GM13976 (cell line): ENCODE results near the gene RPL6.
"Not testable (repeated sequence)": the region's sequence is repeated elsewhere in the genome, so short reads cannot be mapped to it uniquely, and the experiment has no call there.

Source experiments
- DNase-seq: peaks from one replicate; pipeline ENCODE4 v3.0.0; 2012; ENCODE audit warnings: low spot score
- in situ Hi-C: fragments of 300-500 bp; cut with MboI; formaldehyde crosslinking; loops from one replicate; pipeline ENCODE4 v1.12.0; 2022; ENCODE audit warnings: low sequenced_read_pairs, mixed read lengths, inconsistent platforms; ENCODE audit not compliant: unreplicated experiment
- TF ChIP-seq, protein P1 (sequence below): IDR thresholded peaks from 2 replicates; pipeline ENCODE4 v1.5.1; 2012; ENCODE audit warnings: borderline replicate concordance, mild to moderate bottlenecking; ENCODE audit not compliant: insufficient read depth; ENCODE audit errors: extremely low read depth, missing control alignments, control extremely low read depth

RPL6 gene

DNA sequence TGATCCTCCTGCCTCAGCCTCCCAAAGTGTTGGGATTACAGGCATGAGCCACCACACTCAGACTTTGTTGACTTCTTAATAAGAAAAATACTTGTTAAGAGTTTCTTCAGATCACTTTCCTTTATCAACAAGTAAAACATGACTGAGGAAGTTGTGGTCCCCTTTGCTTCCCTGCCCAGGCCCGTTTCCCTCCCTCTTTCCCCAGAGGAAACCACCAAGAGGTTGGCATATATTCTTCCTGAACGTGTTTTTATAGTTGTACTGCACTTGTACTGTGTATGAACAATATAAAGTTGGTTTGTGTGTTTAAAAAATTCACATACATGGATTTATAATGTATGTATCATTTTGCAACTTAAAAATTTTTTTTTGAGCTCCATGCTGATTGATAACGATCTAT is 37.7 kb upstream of the RPL6 start:
- TF ChIP-seq, protein P1, sequence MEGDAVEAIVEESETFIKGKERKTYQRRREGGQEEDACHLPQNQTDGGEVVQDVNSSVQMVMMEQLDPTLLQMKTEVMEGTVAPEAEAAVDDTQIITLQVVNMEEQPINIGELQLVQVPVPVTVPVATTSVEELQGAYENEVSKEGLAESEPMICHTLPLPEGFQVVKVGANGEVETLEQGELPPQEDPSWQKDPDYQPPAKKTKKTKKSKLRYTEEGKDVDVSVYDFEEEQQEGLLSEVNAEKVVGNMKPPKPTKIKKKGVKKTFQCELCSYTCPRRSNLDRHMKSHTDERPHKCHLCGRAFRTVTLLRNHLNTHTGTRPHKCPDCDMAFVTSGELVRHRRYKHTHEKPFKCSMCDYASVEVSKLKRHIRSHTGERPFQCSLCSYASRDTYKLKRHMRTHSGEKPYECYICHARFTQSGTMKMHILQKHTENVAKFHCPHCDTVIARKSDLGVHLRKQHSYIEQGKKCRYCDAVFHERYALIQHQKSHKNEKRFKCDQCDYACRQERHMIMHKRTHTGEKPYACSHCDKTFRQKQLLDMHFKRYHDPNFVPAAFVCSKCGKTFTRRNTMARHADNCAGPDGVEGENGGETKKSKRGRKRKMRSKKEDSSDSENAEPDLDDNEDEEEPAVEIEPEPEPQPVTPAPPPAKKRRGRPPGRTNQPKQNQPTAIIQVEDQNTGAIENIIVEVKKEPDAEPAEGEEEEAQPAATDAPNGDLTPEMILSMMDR = no peak

DNA sequence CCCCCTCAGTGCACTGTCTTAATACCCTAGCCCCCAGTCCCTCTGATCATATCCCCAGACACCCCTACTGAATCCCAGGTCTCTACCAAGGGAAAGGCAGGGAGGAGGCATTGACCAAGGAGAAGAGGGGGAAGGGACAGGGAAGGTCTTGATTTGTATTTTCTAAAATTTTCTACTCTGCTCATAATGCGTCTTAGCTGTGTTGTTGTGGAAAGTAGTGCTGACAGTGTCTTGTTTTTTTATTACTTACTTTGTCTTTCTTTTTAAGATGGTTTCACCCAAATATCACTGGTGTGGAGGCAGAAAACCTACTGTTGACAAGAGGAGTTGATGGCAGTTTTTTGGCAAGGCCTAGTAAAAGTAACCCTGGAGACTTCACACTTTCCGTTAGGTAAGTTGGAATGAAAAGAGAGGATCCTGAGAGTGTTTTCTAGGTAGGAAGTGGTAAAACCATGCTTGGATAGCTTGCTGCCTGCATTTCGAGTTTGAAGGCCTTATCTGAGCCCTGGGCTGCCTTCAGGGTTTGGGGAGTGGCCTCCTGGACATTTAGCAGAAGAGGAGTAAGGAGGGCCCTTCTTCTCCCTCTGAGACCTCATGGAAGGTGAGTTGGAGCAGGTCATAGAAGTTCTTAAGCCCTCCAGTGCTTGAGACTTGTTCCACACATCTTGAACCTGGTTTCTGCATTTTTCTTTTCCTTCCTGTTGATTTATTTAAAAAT is 36.8 kb upstream of the RPL6 start:
- no peak for DNase-seq
- in situ Hi-C loops = no loop called here
- TF ChIP-seq, protein P1 = no peak

More for the DNA sequence above, 37.7 kb upstream of the RPL6 start:
- in situ Hi-C loops = no loop called here
- DNase-seq = no peak

DNA sequence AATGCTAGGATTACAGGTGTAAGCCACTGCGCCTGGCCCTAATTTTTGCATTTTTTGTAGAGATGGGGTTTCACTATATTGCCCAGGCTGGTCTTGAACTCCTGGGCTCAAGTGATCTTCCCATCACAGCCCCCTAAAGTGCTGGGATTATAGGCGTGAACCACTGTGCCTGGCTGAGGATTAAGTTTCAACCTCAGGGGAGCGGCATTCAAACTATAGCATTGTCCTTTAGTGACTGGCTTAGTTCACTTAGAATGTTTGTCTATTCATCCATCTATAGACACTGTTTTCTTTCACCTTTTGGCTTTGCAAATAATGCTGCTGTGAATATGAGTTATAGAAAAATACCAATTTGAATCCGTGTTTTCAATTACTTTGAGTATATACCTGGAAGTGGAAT is 34.5 kb upstream of the RPL6 start:
- TF ChIP-seq, protein P1 = no peak
- in situ Hi-C loops = no loop called here
- DNase-seq = no peak

DNA sequence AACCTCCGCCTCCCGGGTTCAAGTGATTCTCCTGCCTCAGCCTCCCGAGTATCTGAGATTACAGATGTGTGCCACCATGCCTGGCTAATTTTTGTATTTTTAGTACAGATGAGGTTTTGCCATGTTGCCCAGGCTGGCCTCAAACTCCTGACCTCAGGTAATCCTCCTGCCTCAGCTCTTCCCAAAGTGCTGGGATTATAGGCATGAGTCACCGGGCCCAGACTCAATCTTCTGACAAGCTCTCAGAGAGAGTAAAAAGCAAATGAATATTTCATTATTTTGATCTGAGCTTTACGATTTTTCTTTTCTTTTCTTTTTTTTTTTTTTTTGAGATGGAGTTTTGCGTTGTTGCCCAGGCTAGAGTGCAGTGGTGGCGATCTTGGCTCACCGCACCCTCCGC is 31.2 kb upstream of the RPL6 start:
- DNase-seq, in situ Hi-C loops: not testable (repeated sequence)

DNA sequence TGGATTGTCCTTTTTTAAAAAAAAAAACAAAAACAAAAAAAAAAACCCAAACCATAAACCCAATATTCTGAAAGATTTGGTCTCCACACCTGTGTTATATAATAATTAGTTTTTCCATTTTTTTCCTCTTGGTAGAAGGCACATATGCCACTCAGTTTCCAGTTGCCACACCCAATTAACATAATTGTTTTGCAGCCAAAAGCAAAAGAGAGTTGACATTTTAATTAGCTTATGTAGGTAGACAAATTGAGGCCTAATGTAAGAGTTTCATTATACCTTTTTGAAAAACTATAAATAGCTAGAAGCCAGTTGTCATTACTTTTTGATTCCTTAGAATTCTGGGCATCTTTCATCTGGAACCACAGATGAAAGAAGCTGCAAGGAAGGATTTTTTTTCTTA is 30.4 kb upstream of the RPL6 start:
- TF ChIP-seq, protein P1 = no peak
- DNase-seq = no peak
- in situ Hi-C loops = no loop called here

DNA sequence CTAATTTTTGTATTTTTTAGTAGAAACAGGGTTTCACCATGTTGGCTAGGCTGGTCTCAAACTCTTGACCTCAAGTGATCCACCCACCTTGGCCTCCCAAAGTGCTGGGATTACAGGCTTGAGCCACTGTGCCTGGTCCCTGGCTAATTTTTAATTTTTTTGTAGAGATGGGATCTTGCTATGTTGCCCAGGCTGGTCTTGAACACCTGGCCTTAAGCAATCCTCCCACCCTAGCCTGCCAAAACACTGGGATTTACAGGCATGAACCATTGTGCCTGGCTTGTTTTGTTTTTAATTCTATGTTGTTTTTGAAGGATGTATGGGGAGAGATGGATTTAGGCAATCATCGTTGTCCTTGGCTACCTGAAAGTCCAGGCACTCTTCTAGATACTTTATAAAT is 29.2 kb upstream of the RPL6 start:
- in situ Hi-C loops, DNase-seq: not testable (repeated sequence)

DNA sequence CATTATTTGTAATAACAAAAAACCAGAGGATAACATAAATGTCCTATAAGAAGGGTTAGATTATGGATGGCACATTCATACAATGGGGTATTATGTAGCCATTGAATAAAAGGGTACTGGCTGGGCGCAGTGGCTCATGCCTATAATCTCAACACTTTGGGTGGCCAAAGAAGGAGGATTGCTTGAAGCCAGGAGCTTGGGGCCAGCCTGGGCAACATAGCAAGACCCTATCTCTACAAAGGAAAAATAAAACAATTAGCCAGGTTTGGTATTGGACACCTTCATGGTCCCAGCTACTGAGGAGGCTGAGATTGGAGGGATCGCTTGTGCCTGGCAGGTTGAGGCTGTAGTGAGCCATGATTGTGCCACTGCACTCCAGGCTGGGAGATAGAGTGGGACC is 24.1 kb upstream of the RPL6 start:
- TF ChIP-seq, protein P1 = no peak
- DNase-seq = no peak
- in situ Hi-C loops = no loop called here

DNA sequence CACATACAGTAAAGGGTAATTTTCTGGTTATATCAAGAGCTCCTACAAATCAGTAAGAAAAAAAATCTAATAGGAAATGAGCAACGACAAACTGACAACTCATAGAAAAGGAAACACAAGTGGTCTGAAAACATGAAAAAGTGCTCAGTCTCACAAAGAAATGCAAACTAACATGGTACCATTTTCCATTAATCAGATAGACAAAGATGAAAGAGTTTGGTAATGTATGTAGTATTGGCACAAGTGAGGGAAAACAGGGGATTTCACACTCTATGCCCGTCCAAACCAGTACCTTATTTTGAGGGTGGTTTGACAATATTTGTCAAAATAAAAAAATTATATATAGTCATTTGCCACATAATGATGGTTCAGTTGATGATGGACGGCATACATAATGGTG is 22.6 kb upstream of the RPL6 start:
- TF ChIP-seq, protein P1 = no peak

More for the DNA sequence above, 22.6 kb upstream of the RPL6 start:
- in situ Hi-C loops = no loop called here
- no peak for DNase-seq
